ENCODE measurements around the gene ASIP. TPM values are rescaled to one million over a fixed set of nuclear protein-coding genes. Genes with fewer than 3 reads are reported as not detected.

The ASIP gene
- total RNA-seq, 1 experiment from 2014 or later = not detected

DNA sequence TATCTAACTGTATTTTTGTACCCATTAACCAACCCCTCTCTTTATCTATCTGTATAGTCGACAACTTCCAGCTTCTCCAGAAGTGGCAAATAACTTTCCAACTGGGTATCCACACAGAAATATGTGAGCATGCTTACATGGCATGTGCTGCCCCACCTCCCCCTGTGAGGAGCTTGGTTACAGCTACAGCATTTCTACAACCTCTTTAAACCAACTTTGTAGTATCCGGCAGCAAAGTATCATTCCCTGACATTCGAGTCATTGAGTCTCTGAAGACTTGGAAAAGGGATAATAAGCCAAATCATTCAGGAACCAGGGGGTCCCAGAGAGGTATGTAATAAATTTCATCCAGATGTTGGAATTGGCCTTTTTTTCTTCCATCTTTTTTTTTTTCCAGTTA, 48.2 kb upstream of the ASIP start:
- H3K4me1 Mint-ChIP-seq = peaks cover 19 to 26% of the 10 kb centered on the region in 2 experiments
- Histone ChIP-seq H3K23me2 (ENCODE audit: insufficient read length, low read depth, low read length, poor library complexity, severe bottlenecking) (no peaks in the 10 kb centered on the region), H2AFZ (ENCODE audit: low read length) (no peak overlapping the region), H2BK5ac (ENCODE audit: insufficient read length, low read length) (no peak overlapping the region), H2BK120ac (ENCODE audit: low read depth, low read length, poor library complexity, severe bottlenecking) (no peak overlapping the region), H3K79me2 (ENCODE audit: insufficient read depth, low read length) (no peaks in the 10 kb centered on the region), H3K9me3 (ENCODE audit: control insufficient read depth, low read depth, low read length) (no peaks in the 10 kb centered on the region), H3K14ac (ENCODE audit: insufficient read depth, low read length) (no peak overlapping the region), H2AK5ac (ENCODE audit: insufficient read length, low read length) (no peak overlapping the region), H3K27me3 (ENCODE audit: insufficient read depth, low read length) (no peaks in the 10 kb centered on the region), H3K56ac (ENCODE audit: insufficient read length, low read depth, low read length) (no peak overlapping the region), H2BK15ac (ENCODE audit: low read depth, low read length) (no peak overlapping the region), H3K9ac (ENCODE audit: extremely low read depth, insufficient read length, low read length) (no peak overlapping the region), H3K4me2 (ENCODE audit: insufficient read depth, insufficient read length, low read length) (no peak overlapping the region), H4K5ac (ENCODE audit: insufficient read length, low read depth, low read length) (no peak overlapping the region), H3K27ac (ENCODE audit: insufficient read length, low read depth, low read length) (no peak overlapping the region), H4K8ac (replicated peaks; ENCODE audit: insufficient read length, low read depth, low read length) (no peak overlapping the region), H3K18ac (ENCODE audit: insufficient read length, low read depth, low read length) (no peak overlapping the region), H3K79me1 (ENCODE audit: insufficient read depth, low read depth, low read length, poor library complexity, severe bottlenecking) (no peaks in the 10 kb centered on the region), H2BK20ac (ENCODE audit: low read depth, low read length, poor library complexity, severe bottlenecking) (no peak overlapping the region), H4K91ac (ENCODE audit: insufficient read length, low read depth, low read length) (no peak overlapping the region), H4K20me1 (ENCODE audit: control insufficient read depth, insufficient read depth, insufficient read length) (no peaks in the 10 kb centered on the region), H3K4me1 (ENCODE audit: insufficient read depth, low read length) (no peaks in the 10 kb centered on the region), H3T11ph (ENCODE audit: low read length) (no peak overlapping the region), H3K23ac (ENCODE audit: insufficient read length, low read depth, low read length) (no peak overlapping the region), H2BK12ac (ENCODE audit: insufficient read length, low read depth, low read length) (no peak overlapping the region), H3K4ac (ENCODE audit: low read depth, low read length) (no peak overlapping the region)
- TF ChIP-seq, protein P1, sequence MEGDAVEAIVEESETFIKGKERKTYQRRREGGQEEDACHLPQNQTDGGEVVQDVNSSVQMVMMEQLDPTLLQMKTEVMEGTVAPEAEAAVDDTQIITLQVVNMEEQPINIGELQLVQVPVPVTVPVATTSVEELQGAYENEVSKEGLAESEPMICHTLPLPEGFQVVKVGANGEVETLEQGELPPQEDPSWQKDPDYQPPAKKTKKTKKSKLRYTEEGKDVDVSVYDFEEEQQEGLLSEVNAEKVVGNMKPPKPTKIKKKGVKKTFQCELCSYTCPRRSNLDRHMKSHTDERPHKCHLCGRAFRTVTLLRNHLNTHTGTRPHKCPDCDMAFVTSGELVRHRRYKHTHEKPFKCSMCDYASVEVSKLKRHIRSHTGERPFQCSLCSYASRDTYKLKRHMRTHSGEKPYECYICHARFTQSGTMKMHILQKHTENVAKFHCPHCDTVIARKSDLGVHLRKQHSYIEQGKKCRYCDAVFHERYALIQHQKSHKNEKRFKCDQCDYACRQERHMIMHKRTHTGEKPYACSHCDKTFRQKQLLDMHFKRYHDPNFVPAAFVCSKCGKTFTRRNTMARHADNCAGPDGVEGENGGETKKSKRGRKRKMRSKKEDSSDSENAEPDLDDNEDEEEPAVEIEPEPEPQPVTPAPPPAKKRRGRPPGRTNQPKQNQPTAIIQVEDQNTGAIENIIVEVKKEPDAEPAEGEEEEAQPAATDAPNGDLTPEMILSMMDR (conservative IDR thresholded peaks at IDR 0.05) = no peak
- no peak overlapping the region for H3K4me3 Mint-ChIP-seq
- no peaks in the 10 kb centered on the region for H3K27me3 Mint-ChIP-seq (ENCODE audit: low read depth)
- H3K36me3 Mint-ChIP-seq (ENCODE audit: insufficient read depth in 1 of 3, low read depth in 3 of 3) = no peaks in the 10 kb centered on the region
- H3K9me3 Mint-ChIP-seq = no peaks in the 10 kb centered on the region
- no peak for DNase-seq
- WGBS (ENCODE audit: extremely low coverage, insufficient read length, low lambda C conversion rate) = no CpG with 5 or more reads among the region's 3 CpGs
- H3K27ac Mint-ChIP-seq = no peak overlapping the region; a peak in 1 of 7 replicates

Data from H9 (cell line).